Keratinocyte (primary cell): ENCODE measurements around the gene HOMER1. TPM values are rescaled to one million over a fixed set of nuclear protein-coding genes. Genes with fewer than 3 reads are reported as not detected.
A peak's percentile ranks its signal among the peaks of the same experiment; 100 is the strongest.

ENCODE experiments used
- DNase-seq: peaks from one replicate; pipeline ENCODE4 v3.0.0-alpha.2; 2011; ENCODE audit warnings: low read depth, missing footprints, low spot score
- FAIRE-seq: peaks from 2 replicates; lab custom pipeline; 2011; peaks lifted over from hg19 to GRCh38; lab: Jason Lieb, UNC
- H2AFZ ChIP-seq: 2 replicates; pipeline ENCODE4 v1.6.0; 2012; ENCODE audit warnings: low read length, control low read depth, inconsistent platforms; ENCODE audit not compliant: control insufficient read depth
- H3K27ac ChIP-seq: 2 replicates; pipeline ENCODE4 v1.5.1; 2011; ENCODE audit warnings: low read length; ENCODE audit not compliant: control insufficient read depth, insufficient read depth
- H3K27me3 ChIP-seq: 3 replicates; pipeline ENCODE4 v1.6.0; 2011; ENCODE audit warnings: low read length; ENCODE audit not compliant: control insufficient read depth, insufficient read depth; ENCODE audit errors: extremely low read depth
- H3K36me3 ChIP-seq, 2 experiments: 2 replicates in 1 of 2; 3 replicates in 1 of 2; pipeline ENCODE4 v1.5.1; 2011; ENCODE audit warnings: low read length in 2 of 2, mild to moderate bottlenecking in 1 of 2; ENCODE audit not compliant: control insufficient read depth in 2 of 2, insufficient read depth in 2 of 2; ENCODE audit errors: extremely low read depth in 1 of 2
- H3K4me1 ChIP-seq: 3 replicates; pipeline ENCODE4 v1.5.1; 2011; ENCODE audit warnings: low read length; ENCODE audit not compliant: control insufficient read depth, insufficient read depth; ENCODE audit errors: extremely low read depth
- H3K4me2 ChIP-seq: 3 replicates; pipeline ENCODE4 v1.6.0; 2011; ENCODE audit warnings: low read depth, low read length; ENCODE audit not compliant: control insufficient read depth, insufficient read depth; ENCODE audit errors: extremely low read depth
- H3K4me3 ChIP-seq, 3 experiments: fragments of 200-600 bp in 1 of 3; sonication (generic) in 1 of 3; 2 replicates in 2 of 3; 3 replicates in 1 of 3; pipeline ENCODE4 v1.5.1; 2011 to 2016; ENCODE audit warnings: low read length in 3 of 3, mild to moderate bottlenecking in 3 of 3, control low read depth in 2 of 3, inconsistent platforms in 1 of 3, low read depth in 1 of 3, mixed read lengths in 1 of 3, mixed run types in 1 of 3, moderate library complexity in 1 of 3; ENCODE audit not compliant: control insufficient read depth in 2 of 3, insufficient read depth in 2 of 3; ENCODE audit errors: extremely low read depth in 1 of 3
- H3K79me2 ChIP-seq: 2 replicates; pipeline ENCODE4 v1.6.0; 2012; ENCODE audit warnings: low read length; ENCODE audit not compliant: control insufficient read depth, insufficient read depth
- H3K9ac ChIP-seq: 3 replicates; pipeline ENCODE4 v1.6.0; 2011; ENCODE audit warnings: low read length; ENCODE audit not compliant: control insufficient read depth, insufficient read depth; ENCODE audit errors: extremely low read depth
- H3K9me1 ChIP-seq: 3 replicates; pipeline ENCODE4 v1.6.0; 2011; ENCODE audit warnings: low read length; ENCODE audit not compliant: control insufficient read depth, insufficient read depth; ENCODE audit errors: extremely low read depth
- H3K9me3 ChIP-seq: 2 replicates; pipeline ENCODE4 v1.5.1; 2012; ENCODE audit warnings: low read depth, low read length; ENCODE audit not compliant: control insufficient read depth
- H4K20me1 ChIP-seq: 3 replicates; pipeline ENCODE4 v1.6.0; 2011; ENCODE audit warnings: low read length; ENCODE audit not compliant: control insufficient read depth, insufficient read depth; ENCODE audit errors: extremely low read depth
- CTCF ChIP-seq, 3 experiments: IDR thresholded peaks in 1 of 3; conservative IDR thresholded peaks in 1 of 3; optimal IDR thresholded peaks in 1 of 3; 2 replicates in 2 of 3; 3 replicates in 1 of 3; pipeline versions ENCODE3 to v1.5.1; 2011; ENCODE audit warnings: low read length in 3 of 3, mild to moderate bottlenecking in 3 of 3, moderate library complexity in 2 of 3, control low read depth in 1 of 3, inconsistent platforms in 1 of 3; ENCODE audit not compliant: insufficient read depth in 2 of 3; ENCODE audit errors: extremely low read depth in 1 of 3
- EZH2 ChIP-seq: IDR thresholded peaks from one replicate; pipeline ENCODE4 v1.6.1; 2012; ENCODE audit warnings: inconsistent platforms, mild to moderate bottlenecking, low read length, moderate library complexity
- dilution Hi-C: fragments of 300-500 bp; cut with MboI; formaldehyde crosslinking; loops from one replicate; pipeline ENCODE4 v1.7.0; 2020; ENCODE audit warnings: low sequenced_read_pairs; ENCODE audit not compliant: extremely low pct_ligation_motif_present
- polyA plus RNA-seq, 5 experiments: library from polyadenylated mRNA; depleted of rRNA in 3 of 5; stranded (reverse) in 3 of 5; stranded (forward) in 1 of 5; unstranded in 1 of 5; fragments of >200 nt; gene quantifications; 1 replicate in 1 of 5; 2 replicates in 3 of 5; 3 replicates in 1 of 5; pipeline versions ENCODE4 v1.2.1 to v1.2.3, GENCODE V29; 2011 to 2012; ENCODE audit warnings: missing spikeins in 2 of 5, low read depth in 1 of 5, low replicate concordance in 1 of 5

HOMER1 gene
- polyA plus RNA-seq, 1 donor (not counting 4 experiments of a cell fraction or from before 2014, with no cell fraction given) = 6.5 TPM

GRCh38 chr5:79378510-79379186, 135.3 kb downstream of the HOMER1 start:
- TF ChIP-seq EZH2 = no peak
- TF ChIP-seq CTCF (optimal IDR thresholded peaks at IDR 0.05 in 1 of 3, IDR thresholded peaks at IDR 0.05 in 1 of 3, conservative IDR thresholded peaks at IDR 0.05 in 1 of 3; ENCODE audit: extremely low read depth in 1 of 3, insufficient read depth in 2 of 3, low read length in 3 of 3) = no peak
- H3K4me1 ChIP-seq = no peaks in the 10 kb centered on the region
- H3K4me3 ChIP-seq = no peak overlapping the region
- FAIRE-seq (peak; percentile 29), DNase-seq (no peak)
- no peak overlapping the region for H3K27ac ChIP-seq
- no peak overlapping the region for H2AFZ ChIP-seq
- no peaks in the 10 kb centered on the region for H3K9me3 ChIP-seq
- H3K79me2 ChIP-seq = no peaks in the 10 kb centered on the region
- H3K36me3 ChIP-seq = no peaks in the 10 kb centered on the region
- no peaks in the 10 kb centered on the region for H3K9me1 ChIP-seq
- dilution Hi-C loops = no loop called here
- H4K20me1 ChIP-seq = no peaks in the 10 kb centered on the region
- H3K9ac ChIP-seq = no peak overlapping the region
- H3K4me2 ChIP-seq = no peak overlapping the region
- no peaks in the 10 kb centered on the region for H3K27me3 ChIP-seq

GRCh38 chr5:79357398-79357797, 156.5 kb downstream of the HOMER1 start:
- FAIRE-seq (no peak), DNase-seq (no peak)
- no peak overlapping the region for H2AFZ ChIP-seq
- no peaks in the 10 kb centered on the region for H3K9me3 ChIP-seq
- H3K9me1 ChIP-seq = no peaks in the 10 kb centered on the region
- H3K36me3 ChIP-seq = no peaks in the 10 kb centered on the region
- no peaks in the 10 kb centered on the region for H4K20me1 ChIP-seq
- no peak overlapping the region for H3K4me3 ChIP-seq
- H3K27me3 ChIP-seq = no peaks in the 10 kb centered on the region
- H3K9ac ChIP-seq = no peak overlapping the region
- no peak overlapping the region for H3K27ac ChIP-seq
- H3K79me2 ChIP-seq = no peaks in the 10 kb centered on the region
- H3K4me2 ChIP-seq = no peak overlapping the region
- TF ChIP-seq CTCF (optimal IDR thresholded peaks at IDR 0.05 in 1 of 3, IDR thresholded peaks at IDR 0.05 in 1 of 3, conservative IDR thresholded peaks at IDR 0.05 in 1 of 3; ENCODE audit: extremely low read depth in 1 of 3, insufficient read depth in 2 of 3, low read length in 3 of 3) (no peak), EZH2 (no peak)
- dilution Hi-C loops = no loop called here
- no peaks in the 10 kb centered on the region for H3K4me1 ChIP-seq
